ENCODE results near the gene PRRC2A. TPM values are rescaled to one million over a fixed set of nuclear protein-coding genes. Genes with fewer than 3 reads are reported as not detected.
A peak's percentile ranks its signal among the peaks of the same experiment; 100 is the strongest.

PRRC2A gene
- total and polyA plus RNA-seq, 8 donors = 49.4 to 125 (median 93.7) TPM

- Histone ChIP-seq H3K4me1 (peaks cover 35 to 75% (median 64%) of the 10 kb centered on the region in 4 donors), H3K27me3 (no peaks in the 10 kb centered on the region), H3K9me3 (no peaks in the 10 kb centered on the region), H3K4me3 (no peak overlapping the region), H3K27ac (no peak overlapping the region), H3K36me3 (peaks cover 7 to 46% (median 39%) of the 10 kb centered on the region in 4 donors)
- 82 to 88% (median 86%) methylated on average over 8 of the region's 8 CpGs for WGBS, 5 donors
- TF ChIP-seq EP300 (IDR thresholded peaks at IDR 0.05) (no peak), POLR2A (IDR thresholded peaks at IDR 0.05) (no peak), POLR2AphosphoS5 (IDR thresholded peaks at IDR 0.05) (no peak), CTCF (IDR thresholded peaks at IDR 0.05) (no peak)
- intact Hi-C loops (cut with DNase I; ENCODE audit: low total_unique reads) = no loop called here
- no peak for DNase-seq
Measured at GRCh38 chr6:31654574-31655348, 34.2 kb downstream of the PRRC2A start.

- 64 to 77% (median 69%) methylated on average over 8 of the region's 8 CpGs for WGBS, 5 donors
- no peak for DNase-seq
- TF ChIP-seq POLR2AphosphoS5 (IDR thresholded peaks at IDR 0.05) = no peak
- no peak for TF ChIP-seq EP300 (IDR thresholded peaks at IDR 0.05)
- TF ChIP-seq CTCF (IDR thresholded peaks at IDR 0.05) = no peak
- TF ChIP-seq POLR2A (IDR thresholded peaks at IDR 0.05) = no peak
- intact Hi-C loops (cut with DNase I; ENCODE audit: low total_unique reads) = no loop called here
- Histone ChIP-seq H3K27me3 (no peaks in the 10 kb centered on the region), H3K9me3 (no peaks in the 10 kb centered on the region), H3K27ac (no peak within 1 kb of the TSS), H3K4me3 (no peak within 1 kb of the TSS), H3K4me1 (peaks cover 35 to 72% (median 62%) of the 10 kb centered on the region in 4 donors), H3K36me3 (peaks cover 7 to 38% (median 33%) of the 10 kb centered on the region in 4 donors)
Measured at GRCh38 chr6:31655349-31656237, 35.1 kb downstream of the PRRC2A start, which contains the start of gene APOM. TSS of gene APOM (plus strand) at chr6:31655894. CDS start at chr6:31655967, 73 bp downstream.

GRCh38 chr6:31657406-31658157 lies 37.1 kb downstream of the PRRC2A start:
- TF ChIP-seq CTCF (IDR thresholded peaks at IDR 0.05) = no peak
- H3K27me3 ChIP-seq = no peaks in the 10 kb centered on the region
- WGBS, 5 donors = 71 to 82% (median 80%) methylated on average over 6 of the region's 6 CpGs
- H3K9me3 ChIP-seq = no peaks in the 10 kb centered on the region
- peaks cover 33 to 78% (median 69%) of the 10 kb centered on the region in 4 donors for H3K4me1 ChIP-seq
- intact Hi-C loops (cut with DNase I; ENCODE audit: low total_unique reads) = no loop called here
- peaks cover 13 to 42% (median 40%) of the 10 kb centered on the region in 4 donors for H3K36me3 ChIP-seq
- H3K4me3 ChIP-seq = no peak overlapping the region
- DNase-seq = no peak
- peak overlapping the region in 3 of 5 donors; percentile 0 to 91 (median 6) for H3K27ac ChIP-seq
